Fibroblast of mammary gland (primary cell): ENCODE measurements around the gene IFT25.
"Not testable (repeated sequence)": the region's sequence is repeated elsewhere in the genome, so short reads cannot be mapped to it uniquely, and the experiment has no call there.

Source experiments
- DNase-seq: peaks from one replicate; pipeline ENCODE4 v3.0.0-alpha.2; 2010; ENCODE audit warnings: low read depth
- H3K4me3 ChIP-seq: 2 replicates; pipeline ENCODE4 v1.5.1; 2011; ENCODE audit warnings: low read depth, mild to moderate bottlenecking, low read length, moderate library complexity; ENCODE audit not compliant: control insufficient read depth
- CTCF ChIP-seq: conservative IDR thresholded peaks from 2 replicates; pipeline ENCODE4 v1.5.1; 2011; ENCODE audit warnings: low read depth, low read length, inconsistent platforms; ENCODE audit not compliant: control insufficient read depth, insufficient read depth

IFT25 gene

DNA sequence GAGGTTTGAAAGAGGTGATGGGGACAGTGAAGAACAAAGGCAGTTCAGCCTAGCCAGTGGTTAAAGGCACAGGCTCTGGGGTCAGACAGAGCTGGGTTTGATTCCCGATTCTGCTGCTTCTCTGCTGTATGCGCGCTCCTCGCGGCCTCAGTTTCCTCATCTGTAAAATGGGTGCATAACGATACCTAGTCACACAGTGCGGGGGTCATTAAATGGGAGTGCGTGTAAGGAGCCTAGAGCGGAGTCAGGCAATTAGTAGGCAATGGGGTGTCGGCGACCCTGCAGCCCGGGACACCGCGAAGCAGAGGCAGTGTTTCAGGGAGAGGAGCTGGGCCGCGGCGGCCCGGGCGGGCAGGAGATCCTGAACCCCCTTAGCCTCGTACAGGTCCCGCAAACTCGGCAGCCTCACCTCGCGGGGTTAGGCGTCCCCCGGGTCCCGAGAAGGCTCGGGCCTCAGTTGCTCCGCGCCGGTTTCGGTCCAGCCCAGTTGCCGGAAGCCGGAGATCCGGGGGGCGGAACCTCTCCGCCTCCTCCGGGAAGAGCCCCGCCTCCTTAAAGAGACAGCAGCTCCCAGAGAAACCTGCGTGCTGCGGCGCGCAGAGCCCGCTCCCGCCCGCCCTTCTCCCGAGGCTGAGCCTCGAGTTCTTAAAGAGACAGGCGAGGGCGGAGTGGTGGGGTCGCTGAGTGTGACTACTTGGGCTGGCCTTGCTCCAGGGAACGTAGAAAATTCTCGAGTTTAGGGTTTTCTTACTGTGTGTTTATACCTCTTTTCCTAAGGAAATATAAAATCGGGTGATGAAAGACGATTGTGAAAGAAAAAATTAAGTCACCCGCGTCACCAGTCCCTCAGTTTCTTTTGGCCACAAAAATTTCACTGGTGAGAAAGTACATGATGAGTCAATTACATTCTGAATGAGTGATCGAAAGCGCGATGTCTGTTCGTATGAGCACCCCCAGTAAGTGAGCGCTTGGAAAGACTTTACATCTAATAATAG, 55.9 kb downstream of the IFT25 start, which contains the start of gene YIPF1:
YIPF1 (minus strand) TSS at position 494 of the 995 bp plus-strand sequence. CDS start 860 bp downstream, outside the sequence.
- TF ChIP-seq CTCF: no peak
- peak within 1 kb of the TSS; percentile 93 for H3K4me3 ChIP-seq
- DNase-seq: peak; percentile 78

GRCh38 chr1:53888681-53889080, 56.8 kb downstream of the IFT25 start:
- DNase-seq: no peak
- H3K4me3 ChIP-seq: peak overlapping the region; percentile 93
- TF ChIP-seq CTCF: no peak

DNA sequence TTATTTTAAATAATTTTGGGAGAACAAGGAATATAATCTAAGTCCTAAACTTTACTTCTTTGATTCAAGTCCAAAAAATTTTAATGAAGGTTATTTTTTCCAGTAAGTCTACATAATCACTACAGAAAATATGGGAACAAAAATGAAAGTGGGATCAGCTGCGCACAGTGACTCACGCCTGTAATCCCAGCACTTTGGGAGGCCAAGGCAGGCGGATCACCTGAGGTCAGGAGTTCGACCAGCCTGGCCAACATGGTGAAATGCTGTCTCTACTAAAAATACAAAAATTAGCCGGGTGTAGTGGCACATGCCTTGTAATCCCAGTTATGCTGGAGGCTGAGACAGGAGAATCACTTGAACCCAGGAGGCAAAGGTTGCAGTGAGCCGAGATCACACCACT, 61.9 kb downstream of the IFT25 start:
- H3K4me3 ChIP-seq, DNase-seq: not testable (repeated sequence)

DNA sequence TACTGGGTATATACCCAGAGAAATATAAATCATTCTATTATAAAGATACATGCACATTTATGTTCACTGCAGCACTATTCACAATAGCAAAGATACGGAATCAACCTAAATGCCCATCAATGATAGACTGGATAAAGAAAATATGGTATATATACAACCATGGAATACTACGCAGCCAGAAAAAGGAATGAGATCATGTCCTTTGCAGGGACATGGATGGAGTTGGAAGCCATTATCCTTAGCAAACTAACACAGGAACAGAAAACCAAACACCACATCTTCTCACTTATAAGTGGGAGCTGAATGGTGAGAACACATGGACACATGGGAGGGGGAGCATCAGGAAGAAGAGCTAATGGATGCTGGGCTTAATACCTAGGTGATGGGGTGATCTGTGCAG, 63.6 kb downstream of the IFT25 start:
- not testable (repeated sequence) for H3K4me3 ChIP-seq, DNase-seq

DNA sequence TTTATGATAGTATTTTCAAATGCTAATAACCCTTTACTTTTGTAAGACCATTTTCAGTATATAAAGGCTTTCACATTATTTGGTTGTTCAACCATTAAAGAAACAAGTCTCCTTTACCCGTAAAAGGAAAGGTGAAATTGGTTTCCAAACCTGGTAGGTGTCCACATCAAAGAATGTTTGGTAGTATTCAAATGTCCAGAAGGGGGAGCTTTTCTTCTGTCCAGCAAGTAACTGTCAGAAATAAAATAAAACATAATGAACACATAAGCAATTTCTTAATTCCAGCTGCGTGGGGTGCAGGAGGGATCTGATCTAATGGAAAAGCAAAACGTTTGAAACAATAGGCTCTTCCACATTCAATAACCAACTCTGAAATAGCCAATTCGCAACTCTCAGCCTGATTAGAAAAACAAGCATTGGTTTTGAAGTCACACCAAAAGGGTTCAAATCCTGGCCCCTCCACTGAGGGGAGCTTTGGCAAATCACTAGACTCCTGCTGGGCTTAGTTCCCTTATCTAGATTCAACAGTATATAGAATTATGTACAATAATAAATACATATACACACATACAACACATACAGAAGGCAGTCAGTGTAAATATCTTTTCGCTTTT, 66.9 kb downstream of the IFT25 start:
- TF ChIP-seq CTCF: peak; percentile 66
- DNase-seq: peak; percentile 68
- H3K4me3 ChIP-seq: no peak overlapping the region

- DNase-seq, H3K4me3 ChIP-seq: not testable (repeated sequence)
Measured at GRCh38 chr1:53875150-53875549, 70.3 kb downstream of the IFT25 start.

DNA sequence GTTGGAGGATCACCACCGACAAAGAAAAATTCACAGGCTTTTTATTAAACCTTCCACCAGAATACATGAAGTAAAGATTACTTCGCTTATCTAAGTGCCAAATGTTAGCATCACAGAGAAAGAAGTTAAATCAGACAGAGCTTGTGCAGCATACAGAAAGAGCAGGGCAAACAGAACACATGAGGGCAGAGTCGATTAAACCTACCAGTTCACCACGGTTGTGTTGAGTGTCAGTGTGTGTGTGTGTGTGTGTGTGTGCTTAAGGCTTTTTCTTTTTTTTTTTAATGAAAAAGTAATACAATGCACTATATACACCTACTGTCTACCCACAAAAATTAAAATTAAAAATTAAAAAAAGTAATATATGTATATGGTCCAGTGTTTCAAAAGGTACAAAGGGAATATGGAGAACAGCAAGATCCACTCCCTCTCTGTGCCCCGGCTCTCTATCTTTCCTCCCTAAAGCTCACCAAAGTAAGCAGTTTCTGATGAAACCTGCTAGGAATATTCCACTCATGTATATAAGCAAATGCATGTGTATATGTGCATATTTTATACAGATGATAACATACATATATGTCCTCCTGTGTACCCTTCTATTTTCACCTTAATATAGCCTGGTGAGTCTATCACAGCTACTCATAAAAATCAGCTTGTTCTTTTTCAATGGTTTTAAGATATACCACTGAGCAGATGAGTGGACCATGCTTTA, 73.6 kb downstream of the IFT25 start:
- no peak for TF ChIP-seq CTCF

More for the DNA sequence above, 73.6 kb downstream of the IFT25 start:
- no peak overlapping the region for H3K4me3 ChIP-seq
- no peak for DNase-seq
